HepG2 (cell line): ENCODE measurements around the gene DGCR8. TPM values are rescaled to one million over a fixed set of nuclear protein-coding genes. Genes with fewer than 3 reads are reported as not detected.
A peak's percentile ranks its signal among the peaks of the same experiment; 100 is the strongest.

ENCODE experiments used
- AKAP8 ChIP-seq: sonication (generic); formaldehyde crosslinking; IDR thresholded peaks from 2 replicates; pipeline ENCODE4 v1.5.1; 2020; ENCODE audit warnings: mild to moderate bottlenecking, missing genetic modification reagents
- DMTF1 ChIP-seq: sonication (generic); formaldehyde crosslinking; IDR thresholded peaks from 2 replicates; pipeline ENCODE4 v1.4.0; 2020; ENCODE audit warnings: mild to moderate bottlenecking, missing genetic modification reagents
- FOXJ3 ChIP-seq: sonication (generic); formaldehyde crosslinking; IDR thresholded peaks from 2 replicates; pipeline ENCODE4 v1.4.0; 2020; ENCODE audit warnings: missing genetic modification reagents, mild to moderate bottlenecking, borderline replicate concordance
- FOXK1 ChIP-seq: sonication (generic); formaldehyde crosslinking; IDR thresholded peaks from 2 replicates; pipeline ENCODE4 v1.4.0; 2020; ENCODE audit warnings: low read depth, missing genetic modification reagents, borderline replicate concordance
- KLF13 ChIP-seq: sonication (generic); formaldehyde crosslinking; IDR thresholded peaks from 2 replicates; pipeline ENCODE4 v1.4.0; 2020; ENCODE audit warnings: mild to moderate bottlenecking, missing genetic modification reagents
- LCORL ChIP-seq, 2 experiments: fragments of 450-650 bp in 1 of 2; sonication (generic) in 1 of 2; formaldehyde crosslinking in 1 of 2; IDR thresholded peaks; 2 replicates each; pipeline versions ENCODE4 v1.5.0 to v1.6.1; 2017 to 2020; ENCODE audit warnings: antibody characterized with exemption in 1 of 2, missing genetic modification reagents in 1 of 2
- NCOA1 ChIP-seq: sonication (generic); formaldehyde crosslinking; IDR thresholded peaks from 2 replicates; pipeline ENCODE4 v1.9.0; 2021; ENCODE audit warnings: missing genetic modification reagents
- NR2F1 ChIP-seq, 2 experiments: fragments of 450-650 bp in 1 of 2; formaldehyde crosslinking in 1 of 2; IDR thresholded peaks; 2 replicates each; pipeline versions ENCODE4 v1.5.0 to v1.6.1; 2016 to 2020; ENCODE audit warnings: mild to moderate bottlenecking in 1 of 2, missing compliant biosample characterization in 1 of 2, missing genetic modification reagents in 1 of 2, moderate library complexity in 1 of 2
- POLR2A ChIP-seq, 2 experiments: IDR thresholded peaks; 2 replicates each; pipeline ENCODE4 v1.6.1; 2011; ENCODE audit warnings: low read depth in 2 of 2, low read length in 2 of 2, mild to moderate bottlenecking in 1 of 2, moderate library complexity in 1 of 2; ENCODE audit not compliant: insufficient read depth in 1 of 2
- RFX1 ChIP-seq: fragments of 450-650 bp; IDR thresholded peaks from 2 replicates; pipeline ENCODE4 v1.6.1; 2017
- TBX2 ChIP-seq: sonication (generic); formaldehyde crosslinking; IDR thresholded peaks from 2 replicates; pipeline ENCODE4 v1.5.0; 2020; ENCODE audit warnings: missing genetic modification reagents, mild to moderate bottlenecking, borderline replicate concordance
- TBX3 ChIP-seq: fragments of 450-650 bp; IDR thresholded peaks from 2 replicates; pipeline ENCODE4 v1.6.1; 2017; ENCODE audit warnings: antibody characterized with exemption, mild to moderate bottlenecking, inconsistent platforms, borderline replicate concordance
- TSC22D2 ChIP-seq: sonication (generic); formaldehyde crosslinking; IDR thresholded peaks from 2 replicates; pipeline ENCODE4 v1.5.1; 2020; ENCODE audit warnings: missing genetic modification reagents, mild to moderate bottlenecking, borderline replicate concordance
- ZBED4 ChIP-seq: sonication (generic); formaldehyde crosslinking; IDR thresholded peaks from 2 replicates; pipeline ENCODE4 v1.4.0; 2020; ENCODE audit warnings: missing genetic modification reagents, borderline replicate concordance
- ZBTB21 ChIP-seq: sonication (generic); formaldehyde crosslinking; IDR thresholded peaks from 2 replicates; pipeline ENCODE4 v1.4.0; 2020; ENCODE audit warnings: missing genetic modification reagents
- ZBTB7A ChIP-seq: sonication (generic); formaldehyde crosslinking; IDR thresholded peaks from 2 replicates; pipeline ENCODE4 v1.8.0; 2022; ENCODE audit warnings: mild to moderate bottlenecking, missing genetic modification reagents
- ZMYM4 ChIP-seq: sonication (generic); formaldehyde crosslinking; IDR thresholded peaks from 2 replicates; pipeline ENCODE4 v1.8.1; 2023; ENCODE audit warnings: mild to moderate bottlenecking, missing genetic modification reagents
- ZNF136 ChIP-seq: sonication (generic); formaldehyde crosslinking; IDR thresholded peaks from 2 replicates; pipeline ENCODE4 v1.8.1; 2022; ENCODE audit warnings: low read depth, mild to moderate bottlenecking, moderate library complexity, missing genetic modification reagents
- ZNF350 ChIP-seq: sonication (generic); formaldehyde crosslinking; IDR thresholded peaks from 2 replicates; pipeline ENCODE4 v1.4.0; 2020; ENCODE audit warnings: mild to moderate bottlenecking, low read depth, missing genetic modification reagents, borderline replicate concordance
- ZNF607 ChIP-seq: sonication (generic); formaldehyde crosslinking; IDR thresholded peaks from 2 replicates; pipeline ENCODE4 v1.5.1; 2020; ENCODE audit warnings: missing genetic modification reagents, mild to moderate bottlenecking, borderline replicate concordance
- ZNF7 ChIP-seq: IDR thresholded peaks from 2 replicates; pipeline ENCODE4 v1.6.1; 2016; ENCODE audit warnings: missing biosample characterization, missing genetic modification reagents
- ZNF709 ChIP-seq: sonication (generic); formaldehyde crosslinking; IDR thresholded peaks from 2 replicates; pipeline ENCODE4 v1.5.0; 2020; ENCODE audit warnings: mild to moderate bottlenecking, missing genetic modification reagents
- ZNF747 ChIP-seq: sonication (generic); formaldehyde crosslinking; IDR thresholded peaks from 2 replicates; pipeline ENCODE4 v1.8.1; 2023; ENCODE audit warnings: missing genetic modification reagents, mild to moderate bottlenecking, borderline replicate concordance
- ZNF772 ChIP-seq: sonication (generic); formaldehyde crosslinking; IDR thresholded peaks from 2 replicates; pipeline ENCODE4 v1.5.0; 2020; ENCODE audit warnings: mild to moderate bottlenecking, missing genetic modification reagents
- ZSCAN9 ChIP-seq: IDR thresholded peaks from 2 replicates; pipeline ENCODE4 v1.6.1; 2016; ENCODE audit warnings: borderline replicate concordance
- polyA plus RNA-seq, 8 experiments: library from polyadenylated mRNA; depleted of rRNA in 3 of 8; stranded (reverse) in 7 of 8; unstranded in 1 of 8; fragments of >200 nt; fragmentation: Illumina TruSeq in 4 of 8; extraction: Trizol in 4 of 8; gene quantifications; 2 replicates each; pipeline versions ENCODE4 v1.2.1 to v1.2.3, GENCODE V29; 2011 to 2016; ENCODE audit warnings: low read depth in 4 of 8, missing spikeins in 1 of 8, mixed read lengths in 1 of 8; ENCODE audit not compliant: insufficient read depth in 1 of 8
- total RNA-seq, 5 experiments: library from RNA; depleted of rRNA; stranded (reverse); fragments of >200 nt; fragmentation: Illumina TruSeq; extraction: Trizol; gene quantifications; 2 replicates each; pipeline ENCODE4 v1.2.3, GENCODE V29; 2016; ENCODE audit warnings: low read depth in 1 of 5

DGCR8 gene
- total and polyA plus RNA-seq, 2 of the 13 experiments (the other 11 are each of a cell fraction or from before 2014, with no cell fraction given): 10.2 to 23.2 TPM

- TF ChIP-seq RFX1 (no peak), AKAP8 (CRISPR knock-in tag) (no peak), KLF13 (CRISPR knock-in tag) (no peak), POLR2A (IDR thresholded peaks at IDR 0.05; ENCODE audit: insufficient read depth in 1 of 2, low read depth in 2 of 2, low read length in 2 of 2) (no peak), ZNF772 (CRISPR knock-in tag) (no peak), FOXK1 (CRISPR knock-in tag) (no peak), ZMYM4 (CRISPR knock-in tag) (0 out of 2 replicates have a peak, but pooled peaks have one; percentile 23), ZNF747 (CRISPR knock-in tag) (no peak), ZNF607 (CRISPR knock-in tag) (no peak), ZNF350 (CRISPR knock-in tag) (no peak), ZSCAN9 (CRISPR knock-in tag) (no peak), NCOA1 (CRISPR knock-in tag) (0 out of 2 replicates have a peak, but pooled peaks have one; percentile 55), ZNF136 (no peak), ZBTB7A (CRISPR knock-in tag) (0 out of 2 replicates have a peak, but pooled peaks have one; percentile 21), LCORL (IDR thresholded peaks at IDR 0.05) (peak; percentile 77), LCORL (CRISPR knock-in tag; IDR thresholded peaks at IDR 0.05) (peak; percentile 75; the same call in 1 of the 2 replicates), TBX3 (no peak), TBX2 (CRISPR knock-in tag) (no peak), ZNF709 (CRISPR knock-in tag) (no peak), TSC22D2 (CRISPR knock-in tag) (no peak), ZNF7 (no peak), DMTF1 (CRISPR knock-in tag) (no peak), ZBTB21 (no peak), FOXJ3 (CRISPR knock-in tag) (no peak), NR2F1 (CRISPR knock-in tag; IDR thresholded peaks at IDR 0.05) (no peak), ZBED4 (CRISPR knock-in tag) (no peak)
Measured at GRCh38 chr22:20084547-20085413, 4.7 kb downstream of the DGCR8 start (continued).
